HUES64 (cell line): Measurements from ENCODE around the gene CISH.

Experiments used
- H3K27ac ChIP-seq: 2 replicates; pipeline ENCODE4 v1.7.0; 2013; ENCODE audit warnings: low read depth, low read length, inconsistent platforms
- H3K27me3 ChIP-seq: 2 replicates; pipeline ENCODE4 v1.6.1; 2013; ENCODE audit warnings: mild to moderate bottlenecking, low read length; ENCODE audit not compliant: insufficient read depth
- H3K36me3 ChIP-seq: 2 replicates; pipeline ENCODE4 v1.6.1; 2013; ENCODE audit warnings: mild to moderate bottlenecking, low read length; ENCODE audit not compliant: insufficient read depth
- H3K4me1 ChIP-seq: 2 replicates; pipeline ENCODE4 v1.6.1; 2013; ENCODE audit warnings: mild to moderate bottlenecking, low read length, moderate library complexity; ENCODE audit not compliant: insufficient read depth
- H3K4me3 ChIP-seq: 2 replicates; pipeline ENCODE4 v1.5.1; 2013; ENCODE audit warnings: mild to moderate bottlenecking, low read length, moderate library complexity
- H3K9ac ChIP-seq: 2 replicates; pipeline ENCODE4 v1.6.1; 2013; ENCODE audit warnings: mild to moderate bottlenecking, low read depth, low read length
- H3K9me3 ChIP-seq: 2 replicates; pipeline ENCODE4 v1.6.1; 2013; ENCODE audit warnings: low read depth, low read length; ENCODE audit not compliant: insufficient read depth
- WGBS: fragments of 150-250, 120-280 bp; methylation state at CpG from one replicate; pipeline ENCODE4 v1.1.7; 2013; ENCODE audit warnings: missing lambda C conversion rate; 5-methylcytosine and 5-hydroxymethylcytosine counted together

CISH gene

DNA sequence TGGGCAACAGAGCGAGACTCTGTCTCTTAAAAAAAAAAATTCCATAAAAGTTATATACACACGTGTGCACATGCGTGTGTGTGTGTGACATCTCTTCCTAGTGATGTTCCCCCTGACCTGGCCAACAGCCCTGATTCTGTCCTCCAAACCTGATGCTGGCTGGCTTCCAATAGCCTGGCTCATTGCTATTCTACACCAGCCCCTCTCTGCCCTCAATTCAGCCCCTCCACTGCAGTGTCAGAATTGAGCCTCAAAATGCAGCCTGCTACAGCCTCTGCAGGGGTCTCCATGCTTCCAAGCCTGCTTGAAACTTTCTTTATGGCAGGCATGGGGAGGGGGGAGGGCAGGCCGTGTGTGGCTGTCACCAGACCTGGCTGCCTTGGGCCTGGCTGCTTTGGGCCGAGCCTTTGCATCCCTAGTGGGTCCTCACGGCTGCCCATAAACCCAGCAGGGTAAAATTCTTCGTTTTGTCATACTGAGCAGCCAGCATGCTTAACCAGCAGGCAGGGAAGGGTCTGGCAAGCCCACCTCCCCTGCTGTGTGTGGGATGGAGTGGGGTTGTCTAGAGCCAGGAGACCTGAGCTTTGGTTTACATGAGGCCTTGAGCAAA is 40.5 kb upstream of the CISH start:
- Histone ChIP-seq H3K4me1 (peaks cover 8% of the 10 kb centered on the region), H3K27ac (no peak overlapping the region; the same call in 1 of the 2 replicates), H3K9ac (no peak overlapping the region), H3K27me3 (no peaks in the 10 kb centered on the region), H3K36me3 (0 out of 2 replicates have a peak, but pooled peaks cover 2% of the 10 kb centered on the region), H3K9me3 (no peaks in the 10 kb centered on the region), H3K4me3 (no peak overlapping the region)
- 47% methylated on average over 7 of the region's 7 CpGs for WGBS

DNA sequence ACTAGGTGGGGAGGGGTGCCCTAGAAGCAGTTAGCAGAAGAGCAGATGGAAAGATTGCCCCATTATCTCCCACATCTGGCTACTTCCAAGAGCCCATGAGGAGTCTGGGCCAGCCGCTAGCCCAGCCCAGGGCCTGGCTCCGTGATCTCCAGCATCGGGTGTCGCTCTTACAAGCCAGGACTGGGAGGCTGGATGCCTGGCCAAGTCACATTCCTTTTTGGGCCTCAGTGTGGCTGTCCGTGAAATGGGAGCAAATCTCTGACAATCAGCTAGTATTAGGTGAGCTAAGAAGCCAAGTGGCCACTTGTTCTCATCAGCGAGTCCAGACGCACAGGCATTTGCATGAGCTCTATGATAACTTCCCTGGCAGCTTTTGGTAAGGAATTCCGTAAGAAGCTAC is 39.9 kb upstream of the CISH start:
- H3K9ac ChIP-seq, result no peak overlapping the region
- H3K27me3 ChIP-seq, result no peaks in the 10 kb centered on the region
- no peak overlapping the region for H3K4me3 ChIP-seq
- 87% methylated on average over 8 of the region's 8 CpGs for WGBS
- no peaks in the 10 kb centered on the region for H3K9me3 ChIP-seq
- H3K36me3 ChIP-seq, result peaks cover 8% of the 10 kb centered on the region; the same call in 1 of the 2 replicates
- no peak overlapping the region for H3K27ac ChIP-seq
- peaks cover 8% of the 10 kb centered on the region for H3K4me1 ChIP-seq

DNA sequence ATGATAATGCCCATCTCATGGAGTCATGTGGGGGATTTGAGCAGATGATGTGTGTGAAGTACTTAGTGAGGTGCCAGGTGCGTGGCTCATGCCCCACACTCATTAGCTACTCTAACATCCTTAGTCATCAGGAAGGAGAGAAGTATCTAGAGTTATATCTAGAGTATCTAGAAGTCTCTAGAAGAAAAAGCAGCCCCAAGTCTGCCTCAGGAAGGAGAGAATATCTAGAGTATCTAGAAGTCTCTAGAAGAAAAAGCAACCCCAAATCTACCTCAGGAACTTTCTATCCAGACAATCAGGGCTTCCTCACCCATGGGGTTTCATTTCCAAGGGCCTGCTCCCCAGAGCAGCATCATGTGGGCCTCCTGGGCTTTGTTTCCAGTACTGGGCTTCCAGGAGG is 38.4 kb upstream of the CISH start:
- H3K9me3 ChIP-seq, result no peaks in the 10 kb centered on the region
- H3K36me3 ChIP-seq, result peaks cover 20% of the 10 kb centered on the region
- H3K27ac ChIP-seq, result no peak overlapping the region
- H3K4me3 ChIP-seq, result no peak overlapping the region
- no peak overlapping the region for H3K9ac ChIP-seq
- peaks cover 8% of the 10 kb centered on the region for H3K4me1 ChIP-seq
- H3K27me3 ChIP-seq, result no peaks in the 10 kb centered on the region
- no CpG with 5 or more reads among the region's 1 CpG for WGBS

DNA sequence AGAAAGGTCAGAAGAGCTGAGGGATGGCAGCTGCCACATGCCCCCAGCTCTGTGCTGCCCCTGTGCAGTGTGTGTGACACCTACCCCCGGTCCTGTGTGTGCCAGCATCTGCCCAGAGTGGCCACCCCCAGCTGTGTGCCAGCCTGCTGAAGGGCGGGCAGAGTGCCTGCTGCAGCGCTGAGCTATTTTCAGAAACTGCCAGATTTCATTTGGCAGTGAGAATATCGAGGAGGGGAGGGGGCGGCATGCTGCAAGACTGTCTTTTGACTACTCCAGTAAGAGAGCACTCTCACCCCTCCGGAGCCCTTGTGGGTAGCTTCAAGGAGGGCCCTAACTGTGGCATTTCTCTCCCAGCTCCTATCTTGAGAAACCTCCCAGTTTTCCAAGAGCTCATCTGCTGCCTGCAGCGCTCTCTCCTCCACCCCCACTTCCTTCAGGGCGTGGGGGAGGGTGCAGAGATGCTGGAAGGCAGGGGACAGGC is 37.9 kb upstream of the CISH start:
- Histone ChIP-seq H3K4me3 (no peak overlapping the region), H3K27me3 (no peaks in the 10 kb centered on the region), H3K9ac (no peak overlapping the region), H3K27ac (no peak overlapping the region), H3K9me3 (no peaks in the 10 kb centered on the region), H3K36me3 (peaks cover 25% of the 10 kb centered on the region), H3K4me1 (peaks cover 8% of the 10 kb centered on the region)
- WGBS, result 77% methylated on average over 8 of the region's 8 CpGs

DNA sequence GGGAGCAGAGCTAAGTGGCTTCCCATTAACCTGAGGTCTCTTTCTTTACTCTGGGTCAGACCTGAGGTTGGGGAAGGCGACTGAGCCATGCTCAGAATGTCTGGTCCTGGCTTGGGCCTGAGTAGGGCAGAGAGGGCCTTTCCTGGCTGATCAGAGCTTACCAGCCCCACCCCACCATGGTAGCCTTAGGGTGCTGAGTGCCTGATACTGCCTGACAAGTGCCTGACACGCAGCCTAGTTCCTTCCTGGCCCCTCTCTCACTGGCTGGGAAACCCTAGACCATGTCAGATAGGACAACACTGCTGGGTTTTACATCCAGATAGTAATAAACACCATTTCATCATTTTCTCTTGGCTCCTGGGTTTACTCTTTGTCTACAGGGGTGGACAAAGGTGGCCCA is 37.4 kb upstream of the CISH start:
- Histone ChIP-seq H3K4me3 (no peak overlapping the region), H3K27me3 (no peaks in the 10 kb centered on the region), H3K9me3 (no peaks in the 10 kb centered on the region), H3K9ac (no peak overlapping the region), H3K4me1 (peaks cover 8% of the 10 kb centered on the region), H3K27ac (no peak overlapping the region), H3K36me3 (peaks cover 31% of the 10 kb centered on the region)
- 93% methylated on average over 2 of the region's 2 CpGs for WGBS

DNA sequence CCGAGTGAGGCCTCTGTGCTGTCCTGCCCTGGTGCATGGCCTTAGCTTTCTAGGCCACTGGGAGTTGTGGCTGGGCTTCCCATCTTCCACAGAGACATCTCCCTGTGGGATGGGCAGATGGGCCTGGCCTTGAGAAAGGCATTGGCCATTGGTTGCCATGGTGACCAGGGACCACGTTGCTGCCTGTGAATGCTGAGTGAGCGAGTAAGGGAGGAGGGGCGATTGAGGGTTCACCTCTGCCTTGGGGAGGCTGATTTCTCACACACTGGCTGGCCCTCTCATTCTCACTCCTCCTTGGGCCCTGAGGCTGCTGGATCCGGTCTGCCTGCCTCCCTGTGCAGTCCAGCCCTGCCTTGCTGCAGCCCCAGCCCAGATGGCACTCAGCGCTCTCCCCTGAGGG is 36.7 kb upstream of the CISH start:
- peaks cover 37% of the 10 kb centered on the region for H3K36me3 ChIP-seq
- no peaks in the 10 kb centered on the region for H3K9me3 ChIP-seq
- no peak overlapping the region for H3K9ac ChIP-seq
- H3K27ac ChIP-seq, result no peak overlapping the region
- 63% methylated on average over 6 of the region's 6 CpGs for WGBS
- H3K27me3 ChIP-seq, result no peaks in the 10 kb centered on the region
- no peak overlapping the region for H3K4me3 ChIP-seq
- H3K4me1 ChIP-seq, result peaks cover 8% of the 10 kb centered on the region

DNA sequence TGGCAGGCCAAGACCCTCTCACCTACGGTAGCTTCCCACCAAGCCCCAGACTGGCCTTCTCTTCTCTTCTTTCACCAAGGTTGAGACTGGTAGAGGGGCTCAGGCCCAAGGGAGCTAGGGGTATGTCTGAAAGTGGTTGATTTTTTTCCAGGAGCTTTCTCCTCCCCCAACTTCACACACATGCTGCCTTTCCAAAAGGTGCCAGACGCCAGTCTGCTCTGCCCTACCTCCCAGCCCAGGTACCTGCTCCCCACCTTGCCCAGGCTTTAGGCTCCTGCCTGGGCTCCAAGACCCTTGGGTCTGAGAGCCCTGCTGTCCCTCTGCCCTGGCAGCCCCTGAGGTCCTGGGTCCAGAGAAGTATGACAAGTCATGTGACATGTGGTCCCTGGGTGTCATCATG is 33.8 kb upstream of the CISH start:
- H3K9me3 ChIP-seq, result no peaks in the 10 kb centered on the region
- 85% methylated on average over 2 of the region's 2 CpGs for WGBS

DNA sequence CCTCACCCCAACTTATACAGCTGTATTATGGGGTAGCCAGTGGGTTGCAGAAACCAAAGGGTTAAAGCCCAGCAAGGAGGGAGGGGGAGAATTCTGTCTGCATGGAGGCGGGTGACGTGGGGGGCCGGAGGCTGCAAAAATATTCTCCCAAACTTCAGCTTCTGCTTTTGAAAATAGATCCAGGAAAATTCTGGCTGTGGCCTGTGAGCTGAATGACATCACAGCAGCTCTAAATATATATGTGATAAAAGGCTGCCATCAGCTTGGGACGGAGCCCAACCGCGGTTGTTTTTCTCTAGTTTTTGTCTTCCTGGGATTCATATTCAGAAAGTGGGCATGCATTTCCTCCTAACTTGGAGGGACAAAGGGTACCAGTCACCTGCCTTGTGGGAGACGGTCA is 33.0 kb upstream of the CISH start:
- no peak overlapping the region for H3K27ac ChIP-seq

More for the DNA sequence above, 33.8 kb upstream of the CISH start:
- H3K4me3 ChIP-seq, result no peak overlapping the region
- no peaks in the 10 kb centered on the region for H3K27me3 ChIP-seq
- H3K9ac ChIP-seq, result no peak overlapping the region
- H3K27ac ChIP-seq, result no peak overlapping the region
- H3K36me3 ChIP-seq, result peaks cover 55% of the 10 kb centered on the region
- H3K4me1 ChIP-seq, result no peaks in the 10 kb centered on the region

DNA sequence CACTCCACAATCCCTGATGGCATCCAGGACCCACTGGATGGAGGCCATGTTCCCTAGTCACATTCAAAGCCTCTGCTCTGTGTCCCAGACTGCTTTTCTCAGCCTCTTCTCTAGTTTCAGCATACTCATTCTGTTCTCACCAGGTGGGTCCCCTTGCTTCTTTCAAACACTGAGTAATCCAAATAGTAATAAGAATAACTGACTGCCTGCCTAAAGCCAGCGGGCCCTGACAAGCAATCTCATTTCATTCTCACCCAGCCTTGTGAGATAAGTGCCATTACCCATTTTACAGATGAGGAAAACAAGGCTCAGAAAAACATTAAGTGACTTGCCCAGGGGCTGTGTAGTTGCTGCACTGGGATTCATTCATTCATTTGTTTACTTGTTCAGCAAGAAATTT is 30.8 kb upstream of the CISH start:
- Histone ChIP-seq H3K4me3 (no peak overlapping the region), H3K36me3 (peaks cover 55% of the 10 kb centered on the region), H3K9ac (no peak overlapping the region), H3K27me3 (no peaks in the 10 kb centered on the region), H3K4me1 (no peaks in the 10 kb centered on the region), H3K27ac (no peak overlapping the region), H3K9me3 (no peaks in the 10 kb centered on the region)
- 40% methylated on average over 1 of the region's 1 CpG for WGBS

More for the DNA sequence above, 33.0 kb upstream of the CISH start:
- H3K36me3 ChIP-seq, result peaks cover 55% of the 10 kb centered on the region
- no peaks in the 10 kb centered on the region for H3K27me3 ChIP-seq
- H3K4me3 ChIP-seq, result no peak overlapping the region
- H3K9ac ChIP-seq, result no peak overlapping the region
- H3K4me1 ChIP-seq, result no peaks in the 10 kb centered on the region
- WGBS, result 88% methylated on average over 7 of the region's 7 CpGs
- no peaks in the 10 kb centered on the region for H3K9me3 ChIP-seq

DNA sequence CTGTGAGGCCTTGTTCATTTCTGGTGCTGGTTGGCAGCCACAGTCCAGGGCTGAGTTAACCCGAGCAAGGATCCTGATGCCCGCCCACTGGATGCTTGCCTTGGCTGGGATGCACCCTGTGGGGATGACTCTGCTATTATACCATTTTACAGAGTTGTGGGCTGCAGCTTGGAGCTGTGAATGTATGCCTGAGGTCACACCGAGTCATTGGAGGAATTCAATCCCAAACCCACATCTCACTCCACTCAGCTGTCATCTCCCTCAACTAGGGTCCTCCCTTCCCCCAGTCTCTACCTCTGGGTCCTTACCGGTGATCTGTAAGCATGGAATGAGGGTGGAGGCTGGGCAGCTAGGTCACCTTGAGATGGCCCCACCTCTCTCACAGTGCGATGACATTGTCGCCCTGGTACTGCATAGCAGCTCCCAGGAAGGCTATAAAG is 27.5 kb upstream of the CISH start:
- Histone ChIP-seq H3K36me3 (peaks cover 25% of the 10 kb centered on the region), H3K9ac (no peak overlapping the region), H3K27ac (no peak overlapping the region), H3K4me3 (no peak overlapping the region), H3K27me3 (no peaks in the 10 kb centered on the region), H3K4me1 (no peaks in the 10 kb centered on the region), H3K9me3 (no peaks in the 10 kb centered on the region)
- WGBS, result 86% methylated on average over 6 of the region's 6 CpGs

DNA sequence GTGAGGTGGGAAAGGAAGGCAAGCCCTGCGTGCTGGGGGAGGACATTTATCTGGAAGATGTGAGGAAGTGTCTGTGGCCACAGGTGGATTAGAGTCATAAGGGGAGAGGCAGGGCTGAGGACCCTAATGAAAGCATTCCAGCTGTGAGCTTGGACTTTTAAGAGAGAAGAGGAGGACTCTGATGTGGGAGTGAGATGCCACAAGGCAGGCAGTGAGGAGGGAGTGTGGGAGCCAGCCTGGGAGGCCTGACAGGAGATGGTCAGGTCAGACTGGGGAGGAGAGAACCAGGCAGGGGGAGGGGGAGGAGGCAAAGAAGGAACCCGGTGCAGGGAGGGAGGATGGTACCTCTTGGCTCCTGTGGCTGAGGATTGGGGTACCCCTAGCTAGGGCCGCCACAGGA is 26.4 kb upstream of the CISH start:
- Histone ChIP-seq H3K27ac (no peak overlapping the region), H3K36me3 (peaks cover 14% of the 10 kb centered on the region), H3K9me3 (no peaks in the 10 kb centered on the region), H3K4me1 (no peaks in the 10 kb centered on the region), H3K9ac (no peak overlapping the region), H3K27me3 (no peaks in the 10 kb centered on the region), H3K4me3 (no peak overlapping the region)
- WGBS, result 81% methylated on average over 3 of the region's 3 CpGs

DNA sequence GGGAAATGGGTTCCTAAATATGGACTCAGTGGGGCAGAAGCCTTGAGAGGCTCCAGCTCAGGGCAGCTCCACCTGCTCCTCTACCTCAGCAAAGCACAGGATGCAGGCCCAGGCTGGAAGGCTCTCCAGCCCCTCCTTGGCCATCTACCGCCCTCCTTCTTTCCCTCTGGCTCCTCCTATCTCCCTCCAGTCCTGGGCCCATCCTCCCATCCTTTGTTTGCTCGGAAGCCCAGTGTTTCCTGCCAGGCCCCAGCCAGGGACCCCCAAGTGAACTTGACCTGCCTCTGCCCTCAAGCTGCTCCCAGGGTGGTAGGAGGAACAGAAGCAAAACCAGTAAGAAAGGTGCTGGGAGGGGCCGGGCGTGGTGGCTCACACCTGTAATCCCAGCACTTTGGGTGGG is 25.4 kb upstream of the CISH start:
- no peaks in the 10 kb centered on the region for H3K4me1 ChIP-seq
- 57% methylated on average over 4 of the region's 4 CpGs for WGBS
- no peaks in the 10 kb centered on the region for H3K27me3 ChIP-seq
- peaks cover 8% of the 10 kb centered on the region for H3K36me3 ChIP-seq
- no peaks in the 10 kb centered on the region for H3K9me3 ChIP-seq
- no peak overlapping the region for H3K9ac ChIP-seq
- no peak overlapping the region for H3K27ac ChIP-seq
- no peak overlapping the region for H3K4me3 ChIP-seq
